PFSK-1 (cell line): Measurements from ENCODE around the gene DISC1.

Experiments used
- FOXP2 ChIP-seq: optimal IDR thresholded peaks from 2 replicates; pipeline ENCODE3; 2011; ENCODE audit warnings: borderline replicate concordance, control low read depth, inconsistent platforms; ENCODE audit not compliant: insufficient read depth; ENCODE audit errors: extremely low read length, extremely low read depth
- POLR2AphosphoS5 ChIP-seq: IDR thresholded peaks from 2 replicates; pipeline ENCODE4 v1.6.1; 2012; ENCODE audit warnings: low read depth, mild to moderate bottlenecking, control low read depth, low read length, moderate library complexity
- TF ChIP-seq, protein P1 (sequence below), 2 experiments: IDR thresholded peaks; 2 replicates each; pipeline versions ENCODE4 v1.6.1 to v1.8.0; 2011 to 2012; ENCODE audit warnings: low read depth in 2 of 2, low read length in 2 of 2, control low read depth in 1 of 2, inconsistent platforms in 1 of 2, mild to moderate bottlenecking in 1 of 2, moderate library complexity in 1 of 2; ENCODE audit not compliant: insufficient read depth in 1 of 2

DNA sequence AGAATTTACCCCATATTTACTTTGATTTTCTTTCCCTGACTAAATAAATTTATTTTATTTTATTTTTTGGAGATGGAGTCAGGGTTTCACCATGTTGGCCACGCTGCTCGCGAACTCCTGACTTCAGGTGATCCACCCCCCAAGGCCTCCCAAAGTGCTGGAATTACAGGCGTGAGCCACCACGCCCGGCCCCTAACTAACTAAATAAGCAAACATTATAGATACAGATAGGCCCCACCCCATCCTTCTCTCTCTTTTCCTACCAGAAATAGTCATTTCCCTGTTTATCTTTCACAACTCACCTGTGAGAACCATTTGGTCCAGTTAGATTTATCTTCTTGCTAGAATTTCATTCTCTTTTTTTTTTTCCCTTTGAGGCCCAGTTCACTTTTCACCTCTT lies 167.3 kb downstream of the DISC1 start:
- TF ChIP-seq POLR2AphosphoS5 (no peak), FOXP2 (no peak)
- TF ChIP-seq, protein P1, sequence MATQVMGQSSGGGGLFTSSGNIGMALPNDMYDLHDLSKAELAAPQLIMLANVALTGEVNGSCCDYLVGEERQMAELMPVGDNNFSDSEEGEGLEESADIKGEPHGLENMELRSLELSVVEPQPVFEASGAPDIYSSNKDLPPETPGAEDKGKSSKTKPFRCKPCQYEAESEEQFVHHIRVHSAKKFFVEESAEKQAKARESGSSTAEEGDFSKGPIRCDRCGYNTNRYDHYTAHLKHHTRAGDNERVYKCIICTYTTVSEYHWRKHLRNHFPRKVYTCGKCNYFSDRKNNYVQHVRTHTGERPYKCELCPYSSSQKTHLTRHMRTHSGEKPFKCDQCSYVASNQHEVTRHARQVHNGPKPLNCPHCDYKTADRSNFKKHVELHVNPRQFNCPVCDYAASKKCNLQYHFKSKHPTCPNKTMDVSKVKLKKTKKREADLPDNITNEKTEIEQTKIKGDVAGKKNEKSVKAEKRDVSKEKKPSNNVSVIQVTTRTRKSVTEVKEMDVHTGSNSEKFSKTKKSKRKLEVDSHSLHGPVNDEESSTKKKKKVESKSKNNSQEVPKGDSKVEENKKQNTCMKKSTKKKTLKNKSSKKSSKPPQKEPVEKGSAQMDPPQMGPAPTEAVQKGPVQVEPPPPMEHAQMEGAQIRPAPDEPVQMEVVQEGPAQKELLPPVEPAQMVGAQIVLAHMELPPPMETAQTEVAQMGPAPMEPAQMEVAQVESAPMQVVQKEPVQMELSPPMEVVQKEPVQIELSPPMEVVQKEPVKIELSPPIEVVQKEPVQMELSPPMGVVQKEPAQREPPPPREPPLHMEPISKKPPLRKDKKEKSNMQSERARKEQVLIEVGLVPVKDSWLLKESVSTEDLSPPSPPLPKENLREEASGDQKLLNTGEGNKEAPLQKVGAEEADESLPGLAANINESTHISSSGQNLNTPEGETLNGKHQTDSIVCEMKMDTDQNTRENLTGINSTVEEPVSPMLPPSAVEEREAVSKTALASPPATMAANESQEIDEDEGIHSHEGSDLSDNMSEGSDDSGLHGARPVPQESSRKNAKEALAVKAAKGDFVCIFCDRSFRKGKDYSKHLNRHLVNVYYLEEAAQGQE (IDR thresholded peaks at IDR 0.05; ENCODE audit: insufficient read depth in 1 of 2, low read depth in 2 of 2, low read length in 2 of 2), result no peak
